ENCODE results near the gene TFDP1.

The TFDP1 gene

DNA sequence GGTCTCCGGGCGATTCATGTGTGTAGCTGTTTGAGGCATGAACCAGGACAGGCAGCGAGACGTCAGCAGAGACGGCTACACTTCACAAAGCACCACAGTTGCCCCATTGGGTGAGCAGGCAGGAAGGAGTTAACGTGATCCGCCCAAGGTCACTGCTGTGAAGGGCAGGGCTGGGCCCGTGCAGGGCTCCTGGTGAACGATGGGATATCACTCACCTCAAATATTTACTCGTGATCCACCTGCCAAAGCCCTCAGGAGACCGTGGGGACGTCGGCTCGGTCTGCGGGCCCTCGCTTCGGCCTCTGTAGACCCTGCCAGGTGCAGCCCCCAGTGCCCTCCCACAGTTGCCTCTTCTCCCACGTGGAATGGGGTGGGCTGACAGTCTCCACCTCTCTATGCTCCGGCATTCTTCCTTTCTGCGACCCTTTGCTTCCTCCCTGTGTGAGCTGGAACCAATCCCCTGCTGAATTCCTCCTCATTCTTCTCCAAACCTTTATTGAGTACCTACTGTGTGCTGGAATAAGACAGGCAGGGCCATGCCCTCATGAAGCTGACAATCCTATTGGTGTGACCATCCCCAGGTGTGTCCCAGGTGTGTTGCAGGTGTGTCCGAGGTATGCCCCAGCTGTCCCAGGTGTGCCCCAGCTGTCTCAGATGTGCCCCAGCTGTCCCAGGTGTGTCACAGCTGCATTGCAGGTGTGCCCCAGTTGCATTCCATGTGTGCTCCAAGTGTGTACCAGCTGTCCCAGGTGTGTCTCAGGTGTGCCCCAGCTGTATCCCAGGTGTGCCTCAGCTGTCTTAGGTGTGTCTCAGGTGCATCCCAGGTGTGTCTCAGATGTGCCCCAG, 80.4 kb downstream of the TFDP1 start:
- Histone ChIP-seq H2AFZ (ENCODE audit: low read depth, low read length) (no peak overlapping the region), H3K4me1 (ENCODE audit: insufficient read depth, low read length) (no peaks in the 10 kb centered on the region), H3K36me3 (ENCODE audit: insufficient read depth, low read length) (no peaks in the 10 kb centered on the region), H3K4me3 (ENCODE audit: low read length) (no peak overlapping the region), H3K9me3 (ENCODE audit: low read length) (no peaks in the 10 kb centered on the region), H3K27me3 (ENCODE audit: insufficient read depth, low read length) (no peaks in the 10 kb centered on the region)

DNA sequence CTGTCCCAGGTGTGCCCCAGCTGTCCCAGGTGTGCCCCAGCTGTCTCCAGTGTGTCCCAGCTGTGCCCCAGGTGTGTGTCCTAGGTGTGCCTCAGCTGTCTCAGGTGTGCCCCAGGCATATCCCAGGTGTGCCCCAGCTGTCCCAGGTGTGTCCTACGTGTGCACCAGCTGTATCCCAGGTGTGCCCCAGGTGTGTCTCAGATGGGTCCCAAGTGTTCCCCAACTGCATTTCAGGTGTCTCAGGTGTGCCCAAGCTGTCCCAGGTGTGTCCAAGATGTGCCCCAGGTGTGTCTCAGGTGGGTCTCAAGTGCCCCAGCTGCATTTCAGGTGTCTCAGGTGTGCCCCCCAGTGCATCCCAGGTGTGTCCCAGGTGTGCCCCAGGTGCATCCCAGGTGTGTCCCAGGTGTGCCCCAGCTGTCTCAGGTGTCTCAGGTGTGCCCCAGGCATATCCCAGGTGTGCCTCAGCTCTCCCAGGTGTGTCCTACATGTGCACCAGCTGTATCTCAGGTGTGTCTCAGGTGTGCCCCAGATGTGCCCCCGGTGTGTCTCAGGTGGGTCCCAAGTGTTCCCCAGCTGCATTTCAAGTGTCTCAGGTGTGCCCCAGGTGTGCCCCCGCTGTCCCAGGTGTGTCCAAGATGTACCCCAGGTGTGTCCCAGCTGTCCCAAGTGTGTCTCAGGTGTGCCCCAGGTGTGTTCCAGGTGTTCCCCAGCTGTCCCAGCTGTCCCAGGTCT, 81.2 kb downstream of the TFDP1 start:
- Histone ChIP-seq H2AFZ (ENCODE audit: low read depth, low read length) (no peak overlapping the region), H3K4me3 (ENCODE audit: low read length) (no peak overlapping the region), H3K9me3 (ENCODE audit: low read length) (no peaks in the 10 kb centered on the region), H3K4me1 (ENCODE audit: insufficient read depth, low read length) (no peaks in the 10 kb centered on the region), H3K36me3 (ENCODE audit: insufficient read depth, low read length) (no peaks in the 10 kb centered on the region), H3K27me3 (ENCODE audit: insufficient read depth, low read length) (no peaks in the 10 kb centered on the region)

DNA sequence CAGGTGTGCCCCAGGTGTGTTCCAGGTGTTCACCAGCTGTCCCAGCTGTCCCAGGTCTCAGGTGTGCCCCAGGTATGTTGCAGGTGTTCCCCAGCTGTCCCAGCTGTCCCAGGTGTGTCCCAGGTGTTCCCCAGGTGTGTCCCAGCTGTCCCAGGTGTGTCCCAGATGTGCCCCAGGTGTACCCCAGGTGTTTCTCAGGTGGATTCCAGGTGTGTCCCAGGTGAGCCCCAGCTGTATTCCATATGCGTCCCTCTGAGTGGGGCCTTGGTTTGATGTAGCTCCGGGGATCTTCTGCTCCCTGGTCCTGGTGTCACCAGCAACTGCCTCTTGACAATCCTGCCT, 81.7 kb downstream of the TFDP1 start:
- Histone ChIP-seq H2AFZ (ENCODE audit: low read depth, low read length) (no peak overlapping the region), H3K4me1 (ENCODE audit: insufficient read depth, low read length) (no peaks in the 10 kb centered on the region), H3K27me3 (ENCODE audit: insufficient read depth, low read length) (no peaks in the 10 kb centered on the region), H3K4me3 (ENCODE audit: low read length) (no peak overlapping the region), H3K9me3 (ENCODE audit: low read length) (no peaks in the 10 kb centered on the region), H3K36me3 (ENCODE audit: insufficient read depth, low read length) (no peaks in the 10 kb centered on the region)

DNA sequence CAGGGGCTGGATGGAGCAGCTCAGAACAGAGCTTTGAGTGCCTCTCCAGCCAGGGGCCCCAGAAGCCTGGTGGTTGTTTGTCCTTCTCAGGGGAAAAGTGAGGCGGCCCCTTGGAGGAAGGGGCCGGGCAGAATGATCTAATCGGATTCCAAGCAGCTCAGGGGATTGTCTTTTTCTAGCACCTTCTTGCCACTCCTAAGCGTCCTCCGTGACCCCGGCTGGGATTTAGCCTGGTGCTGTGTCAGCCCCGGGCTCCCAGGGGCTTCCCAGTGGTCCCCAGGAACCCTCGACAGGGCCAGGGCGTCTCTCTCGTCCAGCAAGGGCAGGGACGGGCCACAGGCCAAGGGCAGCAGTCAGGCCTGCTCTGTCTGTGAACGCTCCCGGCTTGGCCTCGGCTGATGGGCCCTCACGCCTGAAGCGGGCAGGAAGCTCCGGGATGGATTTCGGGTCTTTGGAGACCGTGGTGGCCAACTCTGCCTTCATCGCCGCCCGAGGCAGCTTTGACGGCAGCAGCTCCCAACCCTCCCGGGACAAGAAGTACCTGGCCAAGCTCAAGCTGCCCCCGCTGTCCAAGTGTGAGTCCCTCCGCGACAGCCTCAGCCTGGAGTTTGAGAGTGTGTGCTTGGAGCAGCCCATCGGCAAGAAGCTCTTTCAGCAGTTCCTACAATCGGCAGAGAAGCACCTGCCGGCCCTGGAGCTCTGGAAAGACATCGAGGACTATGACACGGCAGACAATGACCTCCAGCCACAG, 82.6 kb downstream of the TFDP1 start, which contains the start of gene GRK1:
Gene GRK1, plus strand, starts transcription at position 269 of the 751 bp plus-strand sequence. Its CDS starts 168 bp downstream, at position 437.
- H3K4me3 ChIP-seq (ENCODE audit: low read length), result no peak within 1 kb of the TSS

DNA sequence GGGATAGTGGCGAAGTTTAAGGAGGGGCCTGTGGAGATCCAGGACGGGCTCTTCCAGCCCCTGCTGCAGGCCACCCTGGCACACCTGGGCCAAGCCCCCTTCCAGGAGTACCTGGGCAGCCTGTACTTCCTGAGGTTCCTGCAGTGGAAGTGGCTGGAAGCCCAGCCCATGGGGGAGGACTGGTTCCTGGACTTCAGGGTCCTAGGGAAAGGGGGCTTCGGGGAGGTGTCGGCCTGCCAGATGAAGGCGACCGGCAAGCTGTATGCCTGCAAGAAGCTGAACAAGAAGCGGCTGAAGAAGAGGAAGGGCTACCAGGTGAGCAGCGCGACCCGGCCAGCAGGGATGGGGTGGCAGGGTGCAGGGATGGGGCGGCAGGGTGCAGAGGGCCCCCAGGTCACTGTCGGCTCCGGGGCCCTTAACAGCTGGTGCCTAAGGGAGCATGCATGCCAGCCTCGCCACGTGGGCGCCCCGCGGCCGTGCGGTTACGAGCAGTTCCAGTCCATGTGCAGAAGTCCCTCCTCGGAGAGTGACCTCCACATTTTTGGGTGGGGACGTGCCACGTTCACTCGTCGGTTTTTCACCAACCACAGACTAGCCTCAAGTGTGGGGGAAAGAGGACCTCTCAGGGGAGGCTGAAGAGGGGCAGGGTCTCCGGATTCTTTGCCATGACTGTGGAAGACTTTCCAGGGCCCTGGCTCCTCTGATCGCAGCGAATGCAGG, 83.4 kb downstream of the TFDP1 start:
- Histone ChIP-seq H3K27me3 (ENCODE audit: insufficient read depth, low read length) (no peaks in the 10 kb centered on the region), H3K9me3 (ENCODE audit: low read length) (no peaks in the 10 kb centered on the region), H2AFZ (ENCODE audit: low read depth, low read length) (no peak overlapping the region), H3K36me3 (ENCODE audit: insufficient read depth, low read length) (no peaks in the 10 kb centered on the region), H3K4me1 (ENCODE audit: insufficient read depth, low read length) (no peaks in the 10 kb centered on the region), H3K4me3 (ENCODE audit: low read length) (no peak overlapping the region)

More for the DNA sequence above, 82.6 kb downstream of the TFDP1 start, which contains the start of gene GRK1:
- Histone ChIP-seq H3K36me3 (ENCODE audit: insufficient read depth, low read length) (no peaks in the 10 kb centered on the region), H3K9me3 (ENCODE audit: low read length) (no peaks in the 10 kb centered on the region), H2AFZ (ENCODE audit: low read depth, low read length) (no peak within 1 kb of the TSS), H3K4me1 (ENCODE audit: insufficient read depth, low read length) (no peaks in the 10 kb centered on the region), H3K27me3 (ENCODE audit: insufficient read depth, low read length) (no peaks in the 10 kb centered on the region)

DNA sequence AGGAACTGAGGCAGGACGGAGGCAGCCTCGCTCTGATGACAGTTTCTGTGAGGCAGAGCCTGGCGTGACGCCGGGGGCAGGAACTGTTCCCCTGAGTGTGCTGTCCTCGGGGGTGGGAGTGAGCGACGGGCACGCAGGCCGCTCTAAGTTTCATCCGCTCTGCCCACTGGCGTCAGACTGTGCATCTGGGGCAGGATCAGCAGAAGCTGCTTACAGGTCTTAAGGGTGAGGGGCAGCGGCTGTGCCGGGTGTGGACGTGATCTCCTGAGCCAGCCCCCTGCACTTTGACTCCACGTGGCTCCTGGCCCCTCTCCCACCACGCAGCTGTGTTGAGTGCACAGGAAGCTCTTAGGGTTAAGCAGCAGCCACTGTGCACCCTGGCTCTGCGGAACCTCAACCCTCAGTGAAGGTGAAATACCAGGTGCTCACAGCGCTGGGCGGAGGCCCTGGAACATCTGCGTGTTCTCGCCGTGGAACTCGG, 84.0 kb downstream of the TFDP1 start:
- no peaks in the 10 kb centered on the region for H3K4me1 ChIP-seq (ENCODE audit: insufficient read depth, low read length)
- no peaks in the 10 kb centered on the region for H3K36me3 ChIP-seq (ENCODE audit: insufficient read depth, low read length)
- no peaks in the 10 kb centered on the region for H3K27me3 ChIP-seq (ENCODE audit: insufficient read depth, low read length)
- H3K9me3 ChIP-seq (ENCODE audit: low read length), result no peaks in the 10 kb centered on the region
- H2AFZ ChIP-seq (ENCODE audit: low read depth, low read length), result no peak overlapping the region
- H3K4me3 ChIP-seq (ENCODE audit: low read length), result no peak overlapping the region

DNA sequence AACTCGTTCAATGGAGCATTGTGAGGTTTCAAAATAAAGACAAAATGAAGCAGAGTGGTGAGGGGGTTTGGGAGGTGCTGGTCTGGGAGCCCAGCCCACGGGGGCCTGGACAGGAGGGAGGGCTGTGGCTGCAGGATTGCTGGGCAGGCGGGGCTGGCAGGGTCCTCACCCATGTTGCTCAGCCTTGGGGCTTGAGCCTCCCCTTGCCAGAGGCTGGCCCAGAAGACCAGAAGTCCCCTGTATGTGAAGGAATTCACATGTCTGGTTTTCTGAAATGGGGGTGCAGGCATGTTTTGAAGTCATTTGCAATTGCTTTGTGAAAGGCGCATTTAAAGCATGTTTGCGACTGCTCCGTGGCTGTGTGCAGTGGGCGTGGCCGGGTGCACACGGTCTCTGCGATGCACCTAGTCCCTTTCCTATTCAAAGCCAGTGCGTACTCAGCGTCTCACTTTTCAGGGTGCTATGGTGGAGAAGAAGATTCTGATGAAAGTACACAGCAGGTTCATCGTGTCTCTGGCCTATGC, 84.7 kb downstream of the TFDP1 start:
- no peak overlapping the region for H2AFZ ChIP-seq (ENCODE audit: low read depth, low read length)
- H3K36me3 ChIP-seq (ENCODE audit: insufficient read depth, low read length), result no peaks in the 10 kb centered on the region
- no peaks in the 10 kb centered on the region for H3K27me3 ChIP-seq (ENCODE audit: insufficient read depth, low read length)
- H3K4me3 ChIP-seq (ENCODE audit: low read length), result no peak overlapping the region
- no peaks in the 10 kb centered on the region for H3K9me3 ChIP-seq (ENCODE audit: low read length)
- H3K4me1 ChIP-seq (ENCODE audit: insufficient read depth, low read length), result no peaks in the 10 kb centered on the region

DNA sequence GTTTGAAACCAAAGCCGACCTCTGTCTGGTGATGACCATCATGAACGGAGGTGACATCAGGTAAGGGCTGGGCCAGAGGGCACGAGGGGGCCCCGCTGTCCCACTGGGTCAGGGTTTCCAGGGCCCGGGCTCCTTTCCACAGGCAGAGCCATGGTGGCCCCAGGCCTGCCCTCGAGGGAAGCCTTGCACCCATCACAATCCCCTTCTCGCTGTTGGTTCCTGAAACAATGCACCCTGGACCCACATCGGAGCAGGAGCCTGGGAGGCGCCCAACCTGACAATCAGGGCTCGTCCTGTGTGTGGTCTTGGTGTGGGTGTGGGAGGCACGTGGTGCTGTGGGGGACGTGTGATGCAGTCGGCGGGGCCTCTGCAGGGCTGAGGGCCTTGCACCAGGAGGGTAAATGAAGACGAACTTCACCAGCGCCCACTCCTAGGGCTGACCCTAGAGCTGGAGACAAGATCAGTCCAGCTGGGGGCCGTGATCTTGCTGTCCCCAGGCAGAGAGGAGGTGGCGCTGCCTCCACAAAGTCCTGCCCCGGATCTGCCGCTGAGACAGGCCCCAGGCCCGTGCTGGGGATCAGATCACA, 85.3 kb downstream of the TFDP1 start:
- H3K36me3 ChIP-seq (ENCODE audit: insufficient read depth, low read length), result no peaks in the 10 kb centered on the region
- H2AFZ ChIP-seq (ENCODE audit: low read depth, low read length), result no peak overlapping the region
- no peaks in the 10 kb centered on the region for H3K27me3 ChIP-seq (ENCODE audit: insufficient read depth, low read length)
- no peaks in the 10 kb centered on the region for H3K9me3 ChIP-seq (ENCODE audit: low read length)
- H3K4me3 ChIP-seq (ENCODE audit: low read length), result no peak overlapping the region
- H3K4me1 ChIP-seq (ENCODE audit: insufficient read depth, low read length), result no peaks in the 10 kb centered on the region

DNA sequence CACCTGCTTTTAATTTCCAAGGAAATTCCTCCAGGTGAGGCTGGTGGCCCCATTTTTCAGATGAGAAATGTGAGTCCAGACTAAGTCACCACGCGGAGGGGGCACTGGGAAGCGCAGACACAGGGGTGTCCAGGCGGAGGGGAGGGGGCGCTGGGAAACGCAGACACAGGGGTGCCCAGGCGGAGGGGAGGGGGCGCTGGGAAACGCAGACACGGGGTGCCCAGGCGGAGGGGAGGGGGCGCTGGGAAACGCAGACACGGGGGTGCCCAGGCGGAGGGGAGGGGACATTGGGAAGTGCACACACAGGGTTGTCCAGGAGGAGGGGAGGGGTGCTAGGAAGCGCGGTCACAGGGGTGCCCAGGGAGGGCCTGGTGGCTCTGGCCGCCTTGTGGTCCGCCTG, 86.0 kb downstream of the TFDP1 start:
- H3K36me3 ChIP-seq (ENCODE audit: insufficient read depth, low read length), result no peaks in the 10 kb centered on the region
- no peaks in the 10 kb centered on the region for H3K27me3 ChIP-seq (ENCODE audit: insufficient read depth, low read length)
- H3K4me1 ChIP-seq (ENCODE audit: insufficient read depth, low read length), result no peaks in the 10 kb centered on the region
- no peak overlapping the region for H2AFZ ChIP-seq (ENCODE audit: low read depth, low read length)
- H3K4me3 ChIP-seq (ENCODE audit: low read length), result no peak overlapping the region
- H3K9me3 ChIP-seq (ENCODE audit: low read length), result no peaks in the 10 kb centered on the region

DNA sequence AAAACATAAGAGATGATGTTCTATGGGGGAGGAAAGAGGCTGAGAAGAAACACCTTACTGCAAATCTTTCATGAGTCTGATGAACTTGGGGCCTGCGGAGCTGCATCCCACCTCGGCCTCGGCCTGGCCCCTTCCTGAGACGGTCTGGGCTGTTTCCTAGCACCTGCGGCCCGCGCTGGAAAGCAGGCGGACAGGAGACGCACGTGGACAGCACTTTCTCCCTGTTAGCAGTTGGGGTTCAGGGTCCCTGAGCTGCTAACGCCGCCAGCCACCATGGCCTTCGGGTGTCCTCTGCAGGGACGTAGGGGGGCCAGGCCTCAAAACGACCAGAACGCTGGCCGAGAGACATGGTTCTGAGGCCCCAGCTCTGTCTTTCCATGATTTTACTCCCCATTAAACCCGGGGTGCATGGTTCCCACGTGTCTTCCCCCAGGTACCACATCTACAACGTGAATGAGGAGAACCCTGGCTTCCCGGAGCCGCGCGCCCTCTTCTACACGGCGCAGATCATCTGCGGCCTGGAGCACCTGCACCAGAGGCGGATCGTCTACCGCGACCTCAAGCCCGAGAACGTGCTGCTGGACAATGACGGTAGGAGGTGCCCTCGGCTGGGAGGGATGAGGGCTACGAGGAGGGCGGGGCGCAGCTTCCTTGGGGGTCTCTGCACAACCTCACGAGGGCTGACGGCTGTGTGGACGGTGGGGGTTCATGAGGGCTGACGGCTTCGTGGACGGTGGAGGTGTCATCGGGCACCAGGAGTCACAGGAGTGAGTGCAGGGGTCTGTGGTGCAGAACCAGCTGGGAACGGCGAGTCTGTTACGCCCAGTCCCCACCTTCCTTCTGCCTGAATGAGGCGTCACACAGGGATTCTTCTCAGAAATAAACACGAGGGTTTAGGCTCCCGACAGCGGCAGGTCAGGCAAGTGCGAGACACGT, 86.8 kb downstream of the TFDP1 start:
- no peaks in the 10 kb centered on the region for H3K9me3 ChIP-seq (ENCODE audit: low read length)
- no peak overlapping the region for H2AFZ ChIP-seq (ENCODE audit: low read depth, low read length)
- no peaks in the 10 kb centered on the region for H3K4me1 ChIP-seq (ENCODE audit: insufficient read depth, low read length)
- H3K4me3 ChIP-seq (ENCODE audit: low read length), result no peak overlapping the region
- no peaks in the 10 kb centered on the region for H3K27me3 ChIP-seq (ENCODE audit: insufficient read depth, low read length)
- H3K36me3 ChIP-seq (ENCODE audit: insufficient read depth, low read length), result no peaks in the 10 kb centered on the region

DNA sequence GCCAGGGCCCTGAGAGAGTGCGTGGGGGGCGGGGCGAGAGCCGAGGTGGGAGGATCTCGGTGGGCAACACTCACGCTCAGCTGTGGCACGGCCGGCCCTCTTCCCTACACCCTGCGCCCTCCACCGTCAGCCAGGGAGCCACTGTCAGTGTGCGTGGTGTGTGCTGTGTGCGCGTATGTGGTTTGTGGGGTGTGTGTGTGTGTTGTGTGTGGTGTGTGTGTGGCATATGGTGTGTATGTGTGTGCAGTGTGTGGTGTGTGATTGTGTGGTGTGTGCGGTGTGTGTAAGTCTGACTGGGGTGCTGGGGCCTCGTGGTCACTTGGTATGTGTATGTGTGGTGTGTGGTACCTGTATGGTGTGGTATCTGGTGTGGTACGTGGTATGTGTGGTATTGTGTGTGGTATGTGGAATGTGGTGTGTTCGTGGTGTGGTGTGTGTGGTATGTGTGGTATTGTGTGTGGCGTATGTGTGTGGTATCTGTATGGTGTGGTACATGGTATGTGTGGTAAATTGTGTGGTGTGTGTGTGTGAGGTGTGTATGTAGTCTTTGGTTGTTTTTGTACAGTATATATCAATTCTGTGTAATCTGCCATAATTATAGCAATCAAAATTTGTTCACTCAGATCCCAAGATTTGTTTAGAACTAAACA, 87.6 kb downstream of the TFDP1 start:
- no peak overlapping the region for H3K4me3 ChIP-seq (ENCODE audit: low read length)
- H3K36me3 ChIP-seq (ENCODE audit: insufficient read depth, low read length), result no peaks in the 10 kb centered on the region
- H3K4me1 ChIP-seq (ENCODE audit: insufficient read depth, low read length), result no peaks in the 10 kb centered on the region
- no peak overlapping the region for H2AFZ ChIP-seq (ENCODE audit: low read depth, low read length)
- no peaks in the 10 kb centered on the region for H3K27me3 ChIP-seq (ENCODE audit: insufficient read depth, low read length)
- H3K9me3 ChIP-seq (ENCODE audit: low read length), result no peaks in the 10 kb centered on the region
